ENCODE measurements around the gene MED13L.
"Not testable (repeated sequence)": the region's sequence is repeated elsewhere in the genome, so short reads cannot be mapped to it uniquely, and the experiment has no call there.

Gene MED13L

GRCh38 chr12:116055895-116056607 is 221.4 kb downstream of the MED13L start:
- DNase-seq (ENCODE audit: low spot score), result no peak

GRCh38 chr12:116054280-116054679 is 223.2 kb downstream of the MED13L start:
- DNase-seq (ENCODE audit: low spot score), result no peak

GRCh38 chr12:116053479-116054200 is 223.9 kb downstream of the MED13L start:
- DNase-seq (ENCODE audit: low spot score), result peak; percentile 22

- DNase-seq (ENCODE audit: low spot score), result no peak
Measured at GRCh38 chr12:116050275-116050674, 227.2 kb downstream of the MED13L start.

GRCh38 chr12:116048879-116049278 is 228.6 kb downstream of the MED13L start:
- DNase-seq (ENCODE audit: low spot score), result no peak

- no peak for DNase-seq (ENCODE audit: low spot score)
Measured at GRCh38 chr12:116046039-116046438, 231.5 kb downstream of the MED13L start.

- no peak for DNase-seq (ENCODE audit: low spot score)
Measured at GRCh38 chr12:116045150-116045549, 232.3 kb downstream of the MED13L start.

GRCh38 chr12:116043659-116044535 is 233.6 kb downstream of the MED13L start:
- no peak for DNase-seq (ENCODE audit: low spot score)

- no peak for DNase-seq (ENCODE audit: low spot score)
Measured at GRCh38 chr12:116040402-116040801, 237.1 kb downstream of the MED13L start.

GRCh38 chr12:116039081-116039480 is 238.4 kb downstream of the MED13L start:
- DNase-seq (ENCODE audit: low spot score), result no peak

- no peak for DNase-seq (ENCODE audit: low spot score)
Measured at GRCh38 chr12:116037941-116038837, 239.3 kb downstream of the MED13L start.

- DNase-seq (ENCODE audit: low spot score), result no peak
Measured at GRCh38 chr12:116033765-116034164, 243.7 kb downstream of the MED13L start.

- DNase-seq (ENCODE audit: low spot score), result not testable (repeated sequence)
Measured at GRCh38 chr12:116031624-116032023, 245.9 kb downstream of the MED13L start.

GRCh38 chr12:116028619-116029018 is 248.9 kb downstream of the MED13L start:
- no peak for DNase-seq (ENCODE audit: low spot score)

- no peak for DNase-seq (ENCODE audit: low spot score)
Measured at GRCh38 chr12:116027551-116027821, 250.0 kb downstream of the MED13L start.

GRCh38 chr12:116026768-116027550 is 250.5 kb downstream of the MED13L start:
- no peak for DNase-seq (ENCODE audit: low spot score)

GRCh38 chr12:116026346-116026745 is 251.1 kb downstream of the MED13L start:
- DNase-seq (ENCODE audit: low spot score), result no peak

- no peak for DNase-seq (ENCODE audit: low spot score)
Measured at GRCh38 chr12:116024769-116025168, 252.7 kb downstream of the MED13L start.

GRCh38 chr12:116019415-116019814 is 258.1 kb downstream of the MED13L start:
- no peak for DNase-seq (ENCODE audit: low spot score)

GRCh38 chr12:116018282-116018681 is 259.2 kb downstream of the MED13L start:
- DNase-seq (ENCODE audit: low spot score), result no peak

- DNase-seq (ENCODE audit: low spot score), result peak; percentile 6
Measured at GRCh38 chr12:116015525-116015924, 262.0 kb downstream of the MED13L start.
